H9 (cell line): ENCODE results near the gene THSD4. TPM values are rescaled to one million over a fixed set of nuclear protein-coding genes. Genes with fewer than 3 reads are reported as not detected.

Experiments used
- DNase-seq: peaks from one replicate; pipeline ENCODE4 v3.0.0-alpha.2; 2017
- H2AFZ ChIP-seq: one replicate; pipeline ENCODE4 v1.6.1; 2013; ENCODE audit warnings: mild to moderate bottlenecking, low read length, control low read depth, moderate library complexity
- H2AK5ac ChIP-seq: 2 replicates; pipeline ENCODE4 v1.6.1; 2013; ENCODE audit warnings: low read length, control low read depth, mixed read lengths; ENCODE audit not compliant: insufficient read length
- H2BK120ac ChIP-seq: one replicate; pipeline ENCODE4 v1.6.1; 2013; ENCODE audit warnings: low read depth, mild to moderate bottlenecking, low read length, control low read depth, inconsistent platforms; ENCODE audit not compliant: poor library complexity, severe bottlenecking
- H2BK12ac ChIP-seq: 2 replicates; pipeline ENCODE4 v1.6.1; 2013; ENCODE audit warnings: low read length, control low read depth, mixed read lengths, low read depth; ENCODE audit not compliant: insufficient read length
- H2BK15ac ChIP-seq: 2 replicates; pipeline ENCODE4 v1.6.1; 2013; ENCODE audit warnings: low read depth, low read length, control low read depth
- H2BK20ac ChIP-seq: one replicate; pipeline ENCODE4 v1.6.1; 2013; ENCODE audit warnings: low read depth, mild to moderate bottlenecking, low read length, control low read depth, inconsistent platforms; ENCODE audit not compliant: poor library complexity, severe bottlenecking
- H2BK5ac ChIP-seq: 2 replicates; pipeline ENCODE4 v1.6.1; 2013; ENCODE audit warnings: low read length, control low read depth, mixed read lengths; ENCODE audit not compliant: insufficient read length
- H3K14ac ChIP-seq: 2 replicates; pipeline ENCODE4 v1.6.1; 2013; ENCODE audit warnings: low read length, control low read depth; ENCODE audit not compliant: insufficient read depth
- H3K18ac ChIP-seq: 2 replicates; pipeline ENCODE4 v1.6.1; 2013; ENCODE audit warnings: low read depth, mild to moderate bottlenecking, mixed read lengths, low read length, control low read depth; ENCODE audit not compliant: insufficient read length
- H3K23ac ChIP-seq: 2 replicates; pipeline ENCODE4 v1.6.1; 2013; ENCODE audit warnings: low read length, control low read depth, mixed read lengths, low read depth; ENCODE audit not compliant: insufficient read length
- H3K23me2 ChIP-seq: 2 replicates; pipeline ENCODE4 v1.6.1; 2013; ENCODE audit warnings: low read depth, mild to moderate bottlenecking, mixed read lengths, low read length, control low read depth; ENCODE audit not compliant: insufficient read length, poor library complexity, severe bottlenecking
- H3K27ac ChIP-seq: 2 replicates; pipeline ENCODE4 v1.5.1; 2013; ENCODE audit warnings: low read length, control low read depth, mixed read lengths, low read depth; ENCODE audit not compliant: insufficient read length
- H3K27me3 ChIP-seq: 2 replicates; pipeline ENCODE4 v1.6.1; 2013; ENCODE audit warnings: low read length, control low read depth, inconsistent platforms; ENCODE audit not compliant: insufficient read depth
- H3K4ac ChIP-seq: 2 replicates; pipeline ENCODE4 v1.6.1; 2013; ENCODE audit warnings: low read depth, mild to moderate bottlenecking, control low read depth, inconsistent platforms, low read length, moderate library complexity
- H3K4me1 ChIP-seq: 2 replicates; pipeline ENCODE4 v1.6.1; 2013; ENCODE audit warnings: low read length, control low read depth, inconsistent platforms; ENCODE audit not compliant: insufficient read depth
- H3K4me2 ChIP-seq: 2 replicates; pipeline ENCODE4 v1.6.1; 2013; ENCODE audit warnings: low read length, control low read depth, mixed read lengths; ENCODE audit not compliant: insufficient read length, insufficient read depth
- H3K56ac ChIP-seq: 2 replicates; pipeline ENCODE4 v1.6.1; 2013; ENCODE audit warnings: low read depth, mild to moderate bottlenecking, mixed read lengths, low read length, control low read depth; ENCODE audit not compliant: insufficient read length
- H3K79me1 ChIP-seq: 2 replicates; pipeline ENCODE4 v1.6.1; 2013; ENCODE audit warnings: low read depth, mild to moderate bottlenecking, moderate library complexity, low read length, control low read depth, inconsistent platforms; ENCODE audit not compliant: insufficient read depth, poor library complexity, severe bottlenecking
- H3K79me2 ChIP-seq: 2 replicates; pipeline ENCODE4 v1.6.1; 2013; ENCODE audit warnings: low read length, control low read depth, inconsistent platforms; ENCODE audit not compliant: insufficient read depth
- H3K9ac ChIP-seq: 2 replicates; pipeline ENCODE4 v1.6.1; 2013; ENCODE audit warnings: low read length, control low read depth, mixed read lengths; ENCODE audit not compliant: insufficient read length; ENCODE audit errors: extremely low read depth
- H3K9me3 ChIP-seq: one replicate; pipeline ENCODE4 v1.6.1; 2013; ENCODE audit warnings: low read depth, low read length, inconsistent platforms; ENCODE audit not compliant: control insufficient read depth
- H3T11ph ChIP-seq: one replicate; pipeline ENCODE4 v1.6.1; 2013; ENCODE audit warnings: mild to moderate bottlenecking, low read length, control low read depth, inconsistent platforms
- H4K20me1 ChIP-seq: one replicate; pipeline ENCODE4 v1.6.1; 2013; ENCODE audit not compliant: control insufficient read depth, insufficient read length, insufficient read depth
- H4K5ac ChIP-seq: 2 replicates; pipeline ENCODE4 v1.6.1; 2013; ENCODE audit warnings: low read depth, mild to moderate bottlenecking, mixed read lengths, low read length, control low read depth; ENCODE audit not compliant: insufficient read length
- H4K8ac ChIP-seq: replicated peaks from 2 replicates; pipeline ENCODE4 v1.6.1; 2013; ENCODE audit warnings: low read length, control low read depth, mixed read lengths, low read depth; ENCODE audit not compliant: insufficient read length
- H4K91ac ChIP-seq: 2 replicates; pipeline ENCODE4 v1.6.1; 2013; ENCODE audit warnings: low read depth, mild to moderate bottlenecking, moderate library complexity, mixed read lengths, low read length, control low read depth; ENCODE audit not compliant: insufficient read length
- H3K27ac Mint-ChIP-seq, 3 experiments: 2 replicates in 2 of 3; 3 replicates in 1 of 3; pipeline ENCODE4 v1.8.0; 2020 to 2021; ENCODE audit warnings: mixed read lengths in 3 of 3, mild to moderate bottlenecking in 1 of 3, moderate library complexity in 1 of 3
- H3K27me3 Mint-ChIP-seq: 2 replicates; pipeline ENCODE4 v1.8.0; 2021; ENCODE audit warnings: low read depth, mild to moderate bottlenecking, moderate library complexity, mixed read lengths
- H3K36me3 Mint-ChIP-seq, 3 experiments: 2 replicates in 2 of 3; 3 replicates in 1 of 3; pipeline ENCODE4 v1.8.0; 2020 to 2021; ENCODE audit warnings: low read depth in 3 of 3, mixed read lengths in 3 of 3; ENCODE audit not compliant: insufficient read depth in 1 of 3
- H3K4me1 Mint-ChIP-seq, 2 experiments: 2 replicates each; pipeline ENCODE4 v1.8.0; 2020; ENCODE audit warnings: mixed read lengths in 2 of 2
- H3K4me3 Mint-ChIP-seq, 2 experiments: 2 replicates in 1 of 2; 3 replicates in 1 of 2; pipeline ENCODE4 v1.8.0; 2020 to 2021; ENCODE audit warnings: mild to moderate bottlenecking in 2 of 2, mixed read lengths in 2 of 2, moderate library complexity in 1 of 2
- H3K9me3 Mint-ChIP-seq, 2 experiments: 2 replicates in 1 of 2; 3 replicates in 1 of 2; pipeline ENCODE4 v1.8.0; 2020; ENCODE audit warnings: mild to moderate bottlenecking in 2 of 2, mixed read lengths in 2 of 2, moderate library complexity in 1 of 2
- WGBS: extraction: QIAGEN DNeasy Blood & Tissue Kit; methylation state at CpG from one replicate; pipeline ENCODE4 v1.1.7; 2013; ENCODE audit warnings: missing lambda C conversion rate, low lambda C conversion rate, mixed read lengths; ENCODE audit not compliant: insufficient read length; ENCODE audit errors: extremely low coverage; 5-methylcytosine and 5-hydroxymethylcytosine counted together
- total RNA-seq: library from RNA; stranded (reverse); gene quantifications from 2 replicates; pipeline ENCODE4 v1.2.1, GENCODE V29; 2021
- TF ChIP-seq, protein P1 (sequence below): fragments of 200-600 bp; sonication (generic); conservative IDR thresholded peaks from 3 replicates; pipeline ENCODE4 v1.8.0; 2021; ENCODE audit warnings: antibody characterized with exemption, mild to moderate bottlenecking

The THSD4 gene
- total RNA-seq, 1 experiment from 2014 or later = 5.5 TPM

DNA sequence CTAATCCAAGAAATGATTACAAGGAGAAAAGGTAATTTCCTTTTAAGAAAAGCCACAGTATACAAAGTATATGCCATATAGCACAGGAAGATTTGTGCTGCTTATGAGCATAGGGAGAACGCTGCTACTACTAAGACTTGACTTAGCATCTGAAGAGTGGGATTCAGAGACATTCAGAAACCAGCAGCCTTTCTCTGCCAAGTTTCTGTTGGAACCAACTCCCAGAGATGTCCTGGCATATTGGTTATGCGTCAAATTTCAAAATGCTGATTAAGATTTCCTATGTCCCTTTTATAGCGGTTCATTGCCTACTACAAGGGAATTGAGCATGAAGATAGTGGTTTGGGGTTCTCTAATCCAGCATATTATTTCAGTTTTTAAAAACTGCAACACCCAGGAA lies 700.0 kb downstream of the THSD4 start:
- Histone ChIP-seq H3K9ac (no peak overlapping the region), H3K79me2 (no peaks in the 10 kb centered on the region), H4K91ac (no peak overlapping the region), H2BK12ac (no peak overlapping the region), H2BK15ac (no peak overlapping the region), H2AFZ (no peak overlapping the region), H3K9me3 (no peaks in the 10 kb centered on the region), H4K5ac (no peak overlapping the region), H3K4me1 (no peaks in the 10 kb centered on the region), H4K20me1 (no peaks in the 10 kb centered on the region), H2BK5ac (no peak overlapping the region), H3K14ac (no peak overlapping the region), H3K4me2 (no peak overlapping the region), H3K23ac (no peak overlapping the region), H3K56ac (no peak overlapping the region), H2BK120ac (no peak overlapping the region), H3K23me2 (no peaks in the 10 kb centered on the region), H3K18ac (no peak overlapping the region), H4K8ac (no peak overlapping the region), H3T11ph (no peak overlapping the region), H2AK5ac (no peak overlapping the region), H3K27me3 (no peaks in the 10 kb centered on the region), H3K27ac (no peak overlapping the region), H3K79me1 (no peaks in the 10 kb centered on the region), H2BK20ac (no peak overlapping the region), H3K4ac (no peak overlapping the region)
- DNase-seq = no peak
- Mint-ChIP-seq H3K4me1 (peaks cover 5 to 8% of the 10 kb centered on the region in 2 experiments; a peak in 3 of 4 replicates), H3K27me3 (no peaks in the 10 kb centered on the region), H3K27ac (no peak overlapping the region), H3K9me3 (peaks cover 3% of the 10 kb centered on the region in 2 experiments; a peak in 4 of 5 replicates), H3K4me3 (no peak overlapping the region), H3K36me3 (peaks cover under 1 to 6% (median 6%) of the 10 kb centered on the region in 3 experiments; a peak in 6 of 7 replicates)
- WGBS = no CpG with 5 or more reads among the region's 3 CpGs
- TF ChIP-seq, protein P1, sequence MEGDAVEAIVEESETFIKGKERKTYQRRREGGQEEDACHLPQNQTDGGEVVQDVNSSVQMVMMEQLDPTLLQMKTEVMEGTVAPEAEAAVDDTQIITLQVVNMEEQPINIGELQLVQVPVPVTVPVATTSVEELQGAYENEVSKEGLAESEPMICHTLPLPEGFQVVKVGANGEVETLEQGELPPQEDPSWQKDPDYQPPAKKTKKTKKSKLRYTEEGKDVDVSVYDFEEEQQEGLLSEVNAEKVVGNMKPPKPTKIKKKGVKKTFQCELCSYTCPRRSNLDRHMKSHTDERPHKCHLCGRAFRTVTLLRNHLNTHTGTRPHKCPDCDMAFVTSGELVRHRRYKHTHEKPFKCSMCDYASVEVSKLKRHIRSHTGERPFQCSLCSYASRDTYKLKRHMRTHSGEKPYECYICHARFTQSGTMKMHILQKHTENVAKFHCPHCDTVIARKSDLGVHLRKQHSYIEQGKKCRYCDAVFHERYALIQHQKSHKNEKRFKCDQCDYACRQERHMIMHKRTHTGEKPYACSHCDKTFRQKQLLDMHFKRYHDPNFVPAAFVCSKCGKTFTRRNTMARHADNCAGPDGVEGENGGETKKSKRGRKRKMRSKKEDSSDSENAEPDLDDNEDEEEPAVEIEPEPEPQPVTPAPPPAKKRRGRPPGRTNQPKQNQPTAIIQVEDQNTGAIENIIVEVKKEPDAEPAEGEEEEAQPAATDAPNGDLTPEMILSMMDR = no peak
